Measurements from ENCODE around the gene CA14. TPM values are rescaled to one million over a fixed set of nuclear protein-coding genes. Genes with fewer than 3 reads are reported as not detected.
"Not testable (repeated sequence)": the region's sequence is repeated elsewhere in the genome, so short reads cannot be mapped to it uniquely, and the experiment has no call there.

The CA14 gene
- not detected in 2 replicates for total RNA-seq (2012; rRNA removed)

DNA sequence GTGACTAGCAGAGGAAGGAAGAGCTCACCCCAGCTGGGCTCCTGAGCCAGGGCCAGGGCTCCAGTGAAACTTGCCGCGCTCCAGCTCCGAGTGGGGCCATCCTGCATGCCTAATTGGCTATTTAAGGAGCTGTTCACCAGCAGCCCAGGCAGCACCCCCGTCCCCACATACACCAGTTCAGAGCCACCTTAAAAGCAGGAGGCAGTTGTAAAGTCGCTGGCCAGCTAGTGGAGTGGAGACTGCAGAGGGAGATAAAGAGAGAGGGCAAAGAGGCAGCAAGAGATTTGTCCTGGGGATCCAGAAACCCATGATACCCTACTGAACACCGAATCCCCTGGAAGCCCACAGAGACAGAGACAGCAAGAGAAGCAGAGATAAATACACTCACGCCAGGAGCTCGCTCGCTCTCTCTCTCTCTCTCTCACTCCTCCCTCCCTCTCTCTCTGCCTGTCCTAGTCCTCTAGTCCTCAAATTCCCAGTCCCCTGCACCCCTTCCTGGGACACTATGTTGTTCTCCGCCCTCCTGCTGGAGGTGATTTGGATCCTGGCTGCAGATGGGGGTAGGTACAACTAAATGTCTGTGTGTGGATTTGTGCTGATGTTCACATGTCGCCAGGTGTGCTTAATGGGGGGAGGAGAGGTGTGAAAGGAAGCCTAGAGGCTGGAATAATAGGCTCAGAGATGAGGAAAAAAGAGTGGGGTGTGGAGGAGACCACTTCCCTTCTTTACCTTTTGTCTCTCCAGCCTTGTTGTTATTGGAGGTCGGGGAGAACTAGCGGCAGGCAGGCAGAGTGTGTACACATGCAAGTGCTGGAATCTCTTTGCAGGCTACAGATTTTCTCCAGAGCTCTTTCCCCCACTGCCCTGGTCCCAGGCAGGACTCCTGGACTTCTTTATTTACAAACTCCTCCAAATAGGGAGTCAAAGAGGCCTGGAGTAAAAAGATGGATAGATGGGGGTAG is at the start of gene CA14:
TSS of gene CA14 (plus strand) at position 151 of the 962 bp plus-strand sequence. CDS start at position 506, 355 bp downstream.
- H3K4me1 ChIP-seq (ENCODE audit: control insufficient read depth, insufficient read depth, low read length): peaks cover 14% of the 10 kb centered on the region
- peak within 1 kb of the TSS; percentile 80 for H3K4me2 ChIP-seq (ENCODE audit: low read length)
- H3K4me3 ChIP-seq (ENCODE audit: low read length): no peak within 1 kb of the TSS
- H3K9ac ChIP-seq (ENCODE audit: low read depth, low read length): no peak within 1 kb of the TSS
- peaks cover 32% of the 10 kb centered on the region for H3K27me3 ChIP-seq (ENCODE audit: control insufficient read depth, insufficient read depth, low read length)
- no peaks in the 10 kb centered on the region for H3K9me3 ChIP-seq (replicated peaks; ENCODE audit: low read length)
- H3K36me3 ChIP-seq (ENCODE audit: insufficient read depth, low read length): no peaks in the 10 kb centered on the region

DNA sequence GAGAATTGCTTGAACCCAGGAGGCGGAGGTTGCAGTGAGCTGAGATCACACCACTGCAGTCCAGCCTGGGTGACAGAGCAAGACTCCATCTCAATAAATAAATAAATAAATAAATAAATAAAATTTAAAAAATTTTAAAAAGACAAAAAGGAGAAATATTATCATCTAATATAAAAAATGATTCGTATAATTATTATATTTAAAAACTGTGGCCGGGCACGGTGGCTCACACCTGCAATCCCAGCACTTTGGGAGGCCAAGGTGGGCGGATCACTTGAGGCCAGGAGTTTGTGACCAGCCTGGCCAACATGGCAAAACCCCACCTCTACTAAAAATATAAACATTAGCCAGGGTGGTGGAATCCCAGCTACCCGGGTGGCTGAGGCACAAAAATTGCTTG is 49.1 kb upstream of the CA14 start:
- H3K9ac ChIP-seq (ENCODE audit: low read depth, low read length); H3K4me3 ChIP-seq (ENCODE audit: low read length); H3K4me2 ChIP-seq (ENCODE audit: low read length); H3K36me3 ChIP-seq (ENCODE audit: insufficient read depth, low read length); H3K9me3 ChIP-seq (replicated peaks; ENCODE audit: low read length); H3K27me3 ChIP-seq (ENCODE audit: control insufficient read depth, insufficient read depth, low read length); H3K4me1 ChIP-seq (ENCODE audit: control insufficient read depth, insufficient read depth, low read length): not testable (repeated sequence)

DNA sequence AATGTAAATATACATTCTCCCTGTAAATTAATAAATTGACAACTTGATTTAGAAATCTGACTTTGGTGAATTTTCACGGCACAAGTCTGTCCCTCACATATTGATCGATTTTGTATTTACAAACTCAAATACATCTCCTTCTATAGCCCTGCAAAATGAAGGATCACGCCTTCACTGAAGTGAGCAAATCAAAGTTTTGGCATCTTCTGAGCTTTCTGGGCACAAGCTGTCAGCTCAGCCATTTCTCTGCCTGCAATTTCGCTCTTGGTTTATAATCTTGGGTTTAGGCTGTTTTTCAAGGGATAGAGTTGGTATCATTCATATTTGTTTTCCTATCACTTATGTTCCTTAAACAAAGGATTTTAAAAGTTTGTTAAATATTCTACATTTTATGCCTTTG is 47.5 kb upstream of the CA14 start:
- no peak overlapping the region for H3K4me2 ChIP-seq (ENCODE audit: low read length)
- H3K4me1 ChIP-seq (ENCODE audit: control insufficient read depth, insufficient read depth, low read length): peaks cover 9% of the 10 kb centered on the region
- no peaks in the 10 kb centered on the region for H3K9me3 ChIP-seq (replicated peaks; ENCODE audit: low read length)
- no peak overlapping the region for H3K9ac ChIP-seq (ENCODE audit: low read depth, low read length)
- H3K4me3 ChIP-seq (ENCODE audit: low read length): no peak overlapping the region
- H3K27me3 ChIP-seq (ENCODE audit: control insufficient read depth, insufficient read depth, low read length): no peaks in the 10 kb centered on the region
- H3K36me3 ChIP-seq (ENCODE audit: insufficient read depth, low read length): no peaks in the 10 kb centered on the region

DNA sequence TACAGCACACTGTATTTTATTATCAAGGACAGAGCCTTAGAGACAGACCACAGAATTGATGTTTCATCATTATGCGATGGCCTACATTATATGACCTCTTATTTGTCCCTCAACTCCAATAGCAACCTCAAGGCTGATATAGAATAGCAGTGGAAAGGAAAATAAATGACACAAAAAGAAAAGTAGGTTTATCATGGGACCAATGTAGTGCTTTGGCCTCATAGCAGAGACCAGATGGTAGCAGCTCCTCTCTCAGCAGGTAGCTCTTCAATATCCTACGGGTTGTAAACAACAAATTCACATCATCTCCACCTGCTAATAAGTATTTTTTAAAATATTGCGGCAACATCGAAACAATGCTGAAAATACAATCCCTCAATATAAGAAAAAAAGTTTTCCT is 46.9 kb upstream of the CA14 start:
- Histone ChIP-seq H3K9me3 (replicated peaks; ENCODE audit: low read length) (no peaks in the 10 kb centered on the region), H3K4me1 (ENCODE audit: control insufficient read depth, insufficient read depth, low read length) (peaks cover 9% of the 10 kb centered on the region), H3K9ac (ENCODE audit: low read depth, low read length) (no peak overlapping the region), H3K27me3 (ENCODE audit: control insufficient read depth, insufficient read depth, low read length) (no peaks in the 10 kb centered on the region), H3K4me3 (ENCODE audit: low read length) (no peak overlapping the region), H3K4me2 (ENCODE audit: low read length) (no peak overlapping the region), H3K36me3 (ENCODE audit: insufficient read depth, low read length) (no peaks in the 10 kb centered on the region)

DNA sequence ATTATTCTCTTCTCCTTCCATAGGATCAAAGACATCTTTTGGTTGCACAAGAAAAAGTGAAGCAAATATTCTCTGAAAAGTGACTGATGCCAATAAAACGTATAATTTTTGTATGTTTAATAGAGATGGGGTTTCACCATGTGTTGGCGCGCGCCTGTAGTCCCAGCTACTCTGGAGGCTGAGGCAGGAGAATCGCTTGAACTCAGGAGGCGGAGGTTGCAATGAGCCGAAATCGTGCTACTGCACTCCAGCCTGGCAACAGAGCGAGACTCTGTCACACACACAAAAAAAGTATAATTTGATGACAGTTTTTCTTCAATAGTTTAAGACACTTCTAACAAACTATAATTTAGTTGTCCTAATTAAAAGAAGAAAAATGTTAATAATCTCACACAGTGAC is 45.5 kb upstream of the CA14 start:
- Histone ChIP-seq H3K27me3 (ENCODE audit: control insufficient read depth, insufficient read depth, low read length) (no peaks in the 10 kb centered on the region), H3K9ac (ENCODE audit: low read depth, low read length) (no peak overlapping the region), H3K36me3 (ENCODE audit: insufficient read depth, low read length) (no peaks in the 10 kb centered on the region), H3K4me3 (ENCODE audit: low read length) (no peak overlapping the region), H3K9me3 (replicated peaks; ENCODE audit: low read length) (no peaks in the 10 kb centered on the region), H3K4me2 (ENCODE audit: low read length) (no peak overlapping the region), H3K4me1 (ENCODE audit: control insufficient read depth, insufficient read depth, low read length) (peaks cover 9% of the 10 kb centered on the region)

DNA sequence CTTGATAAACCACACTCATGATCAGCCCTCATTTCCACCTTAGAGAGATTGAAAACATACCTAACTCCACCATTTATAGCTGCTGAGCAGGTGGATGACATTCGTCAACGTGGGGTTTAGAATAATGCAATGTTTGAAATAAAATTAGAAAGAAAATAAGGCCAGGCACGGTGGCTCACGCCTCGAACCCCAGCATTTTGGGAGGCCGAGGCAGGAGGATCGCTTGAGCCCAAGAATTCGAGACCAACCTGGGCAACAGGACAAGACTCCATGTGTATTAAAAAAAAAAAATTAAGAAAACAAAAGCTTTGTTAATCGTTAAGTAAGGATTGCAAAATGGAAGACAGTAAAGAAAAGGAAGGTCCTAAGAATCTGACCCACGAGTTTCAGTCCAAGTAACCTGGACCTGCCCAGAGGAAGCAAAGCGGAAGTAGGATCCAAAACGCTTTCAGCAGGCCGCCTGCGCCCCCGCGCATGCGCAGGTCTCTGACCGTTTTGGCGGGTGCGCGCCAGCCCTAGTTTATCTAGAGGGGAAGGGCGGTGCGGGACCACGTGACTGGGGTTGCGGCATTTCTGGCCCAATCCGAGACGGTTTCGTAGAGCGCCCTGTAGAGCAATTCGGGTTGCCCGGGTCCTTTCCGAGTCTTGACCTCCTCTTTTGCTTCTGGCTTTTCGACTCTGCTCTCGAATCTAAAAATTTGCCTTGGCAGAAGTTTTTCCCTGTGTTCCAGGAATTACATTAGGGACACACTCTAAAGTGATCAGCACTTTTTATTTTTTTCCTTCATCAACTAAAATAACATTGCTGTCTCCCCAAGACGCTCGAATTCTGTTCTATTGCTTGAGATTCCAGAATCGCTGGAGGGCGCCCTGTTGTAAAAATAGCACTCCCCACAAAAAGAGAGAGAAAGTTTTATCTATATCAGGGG is 44.1 kb upstream of the CA14 start:
- no peaks in the 10 kb centered on the region for H3K27me3 ChIP-seq (ENCODE audit: control insufficient read depth, insufficient read depth, low read length)
- peak overlapping the region; percentile 75 for H3K4me2 ChIP-seq (ENCODE audit: low read length)
- no peaks in the 10 kb centered on the region for H3K36me3 ChIP-seq (ENCODE audit: insufficient read depth, low read length)
- H3K9me3 ChIP-seq (replicated peaks; ENCODE audit: low read length): no peaks in the 10 kb centered on the region
- H3K4me1 ChIP-seq (ENCODE audit: control insufficient read depth, insufficient read depth, low read length): peaks cover 9% of the 10 kb centered on the region
- peak overlapping the region; percentile 66 for H3K9ac ChIP-seq (ENCODE audit: low read depth, low read length)
- peak overlapping the region; percentile 60 for H3K4me3 ChIP-seq (ENCODE audit: low read length)

DNA sequence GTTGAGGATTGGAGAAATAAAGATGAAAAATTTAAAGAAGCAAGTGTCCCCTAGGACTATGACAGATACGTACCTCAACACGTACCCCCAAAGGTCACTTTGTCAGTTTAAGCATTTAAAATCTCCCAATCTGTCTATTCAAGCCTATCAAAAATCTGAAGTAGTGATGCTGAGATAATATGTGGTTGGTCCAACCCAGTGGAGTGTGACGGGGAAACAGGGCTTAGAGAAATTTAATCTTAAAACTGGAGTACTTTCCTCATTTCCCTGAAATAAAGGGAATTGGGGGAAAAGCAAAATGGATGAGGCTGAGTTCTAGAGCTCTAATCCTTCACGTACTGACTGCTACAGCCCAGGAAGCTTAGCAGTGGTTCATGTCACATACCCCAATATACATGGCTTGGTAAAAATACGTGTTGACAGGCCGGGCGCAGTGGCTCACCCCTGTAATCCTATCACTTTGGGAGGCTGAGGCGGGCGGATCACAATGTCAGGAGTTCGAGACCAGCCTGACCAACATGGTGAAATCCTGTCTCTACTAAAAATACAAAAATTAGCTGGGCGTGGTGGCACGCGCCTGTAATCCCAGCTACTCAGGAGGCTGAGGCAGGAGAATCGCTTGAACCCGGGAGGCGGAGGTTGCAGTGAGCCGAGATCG is 43.3 kb upstream of the CA14 start:
- not testable (repeated sequence) for H3K27me3 ChIP-seq (ENCODE audit: control insufficient read depth, insufficient read depth, low read length); H3K9me3 ChIP-seq (replicated peaks; ENCODE audit: low read length); H3K4me1 ChIP-seq (ENCODE audit: control insufficient read depth, insufficient read depth, low read length); H3K36me3 ChIP-seq (ENCODE audit: insufficient read depth, low read length)
- peak overlapping the region; percentile 60 for H3K4me3 ChIP-seq (ENCODE audit: low read length)
- H3K4me2 ChIP-seq (ENCODE audit: low read length): peak overlapping the region; percentile 75
- H3K9ac ChIP-seq (ENCODE audit: low read depth, low read length): peak overlapping the region; percentile 66

DNA sequence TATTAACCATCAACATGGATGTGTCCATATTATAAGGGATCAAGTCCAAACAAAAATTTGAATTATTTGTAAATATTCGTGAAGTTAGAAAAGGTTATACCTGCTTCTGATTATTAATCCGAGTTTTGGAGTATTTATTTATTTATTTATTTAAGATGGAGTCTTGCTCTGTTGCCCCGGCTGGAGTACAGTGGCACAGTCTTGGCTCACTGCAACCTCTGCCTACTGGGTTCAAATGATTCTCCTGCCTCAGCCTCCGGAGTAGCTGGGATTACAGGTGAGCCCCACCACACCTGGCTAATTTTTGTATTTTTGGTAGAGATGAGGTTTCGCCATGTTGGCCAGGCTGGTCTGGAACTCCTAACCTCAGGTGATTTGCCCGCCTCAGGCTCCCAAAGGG is 41.7 kb upstream of the CA14 start:
- H3K27me3 ChIP-seq (ENCODE audit: control insufficient read depth, insufficient read depth, low read length); H3K9ac ChIP-seq (ENCODE audit: low read depth, low read length); H3K4me1 ChIP-seq (ENCODE audit: control insufficient read depth, insufficient read depth, low read length); H3K4me2 ChIP-seq (ENCODE audit: low read length); H3K4me3 ChIP-seq (ENCODE audit: low read length); H3K9me3 ChIP-seq (replicated peaks; ENCODE audit: low read length): not testable (repeated sequence)
- peaks cover 17% of the 10 kb centered on the region for H3K36me3 ChIP-seq (ENCODE audit: insufficient read depth, low read length)

DNA sequence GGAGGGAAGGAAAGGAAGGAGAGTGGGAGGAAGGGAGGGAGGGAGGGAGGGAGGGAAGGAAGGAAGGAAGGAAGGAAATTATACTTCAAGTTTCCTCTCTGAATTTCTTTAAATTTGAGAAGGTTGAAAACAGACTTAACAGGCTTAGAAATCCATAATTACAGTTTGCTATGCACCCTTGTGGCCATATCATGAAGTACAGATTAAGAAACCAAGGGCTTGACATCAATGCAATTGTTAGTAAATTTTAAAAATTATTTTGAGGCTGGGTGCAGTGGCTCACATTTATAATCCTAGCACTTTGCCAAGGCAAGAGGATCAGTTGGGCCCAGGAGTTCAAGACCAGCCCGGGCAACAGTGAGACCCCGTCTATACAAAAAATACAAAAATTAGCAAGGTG is 36.0 kb upstream of the CA14 start:
- no peak overlapping the region for H3K4me2 ChIP-seq (ENCODE audit: low read length)
- no peaks in the 10 kb centered on the region for H3K4me1 ChIP-seq (ENCODE audit: control insufficient read depth, insufficient read depth, low read length)
- H3K4me3 ChIP-seq (ENCODE audit: low read length): no peak overlapping the region
- H3K9me3 ChIP-seq (replicated peaks; ENCODE audit: low read length): no peaks in the 10 kb centered on the region
- no peak overlapping the region for H3K9ac ChIP-seq (ENCODE audit: low read depth, low read length)
- peaks cover 41% of the 10 kb centered on the region for H3K36me3 ChIP-seq (ENCODE audit: insufficient read depth, low read length)
- H3K27me3 ChIP-seq (ENCODE audit: control insufficient read depth, insufficient read depth, low read length): no peaks in the 10 kb centered on the region

DNA sequence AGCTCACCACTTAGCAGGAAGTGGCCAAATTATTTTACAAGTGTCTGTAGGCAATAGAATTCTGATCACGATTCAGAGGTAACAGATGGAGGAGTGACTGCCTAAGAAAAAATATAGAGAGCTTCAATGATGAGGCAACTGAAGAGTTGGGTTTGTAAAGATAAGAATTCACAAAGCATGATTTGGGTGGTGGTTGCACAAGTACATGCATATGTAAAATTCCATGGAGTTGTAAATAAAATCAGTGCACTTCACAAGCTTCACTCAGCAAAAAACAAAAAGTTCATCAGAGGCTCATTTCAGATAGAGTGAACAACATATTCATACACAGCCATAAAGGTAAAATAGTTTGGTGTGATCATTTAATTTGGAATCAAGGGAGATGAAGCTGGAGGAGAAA is 32.6 kb upstream of the CA14 start:
- H3K4me3 ChIP-seq (ENCODE audit: low read length): no peak overlapping the region
- no peak overlapping the region for H3K4me2 ChIP-seq (ENCODE audit: low read length)
- H3K4me1 ChIP-seq (ENCODE audit: control insufficient read depth, insufficient read depth, low read length): no peaks in the 10 kb centered on the region
- H3K9me3 ChIP-seq (replicated peaks; ENCODE audit: low read length): no peaks in the 10 kb centered on the region
- H3K36me3 ChIP-seq (ENCODE audit: insufficient read depth, low read length): peaks cover 52% of the 10 kb centered on the region
- H3K27me3 ChIP-seq (ENCODE audit: control insufficient read depth, insufficient read depth, low read length): no peaks in the 10 kb centered on the region
- no peak overlapping the region for H3K9ac ChIP-seq (ENCODE audit: low read depth, low read length)

DNA sequence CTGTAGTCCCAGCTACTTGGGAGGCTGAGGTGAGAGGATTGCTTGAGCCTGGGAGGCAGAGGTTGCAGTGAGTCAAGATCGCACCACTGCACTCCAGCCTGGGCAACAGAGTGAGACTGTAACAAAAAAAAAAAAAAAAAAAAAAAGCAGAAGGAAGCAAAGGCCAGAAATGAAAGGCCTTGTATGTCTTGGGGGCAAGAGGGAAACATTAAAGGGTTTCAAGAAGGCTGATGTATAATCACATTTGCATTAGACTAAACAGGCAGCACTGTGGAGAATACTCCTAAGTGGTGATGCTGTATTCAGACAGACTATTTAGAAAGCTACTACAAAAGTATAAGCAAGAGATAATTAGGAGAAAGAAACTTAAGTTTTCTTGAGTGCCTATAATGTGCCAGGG is 32.0 kb upstream of the CA14 start:
- H3K4me1 ChIP-seq (ENCODE audit: control insufficient read depth, insufficient read depth, low read length): no peaks in the 10 kb centered on the region
- H3K9ac ChIP-seq (ENCODE audit: low read depth, low read length): no peak overlapping the region
- H3K4me2 ChIP-seq (ENCODE audit: low read length): no peak overlapping the region
- no peak overlapping the region for H3K4me3 ChIP-seq (ENCODE audit: low read length)
- H3K27me3 ChIP-seq (ENCODE audit: control insufficient read depth, insufficient read depth, low read length): no peaks in the 10 kb centered on the region
- peaks cover 47% of the 10 kb centered on the region for H3K36me3 ChIP-seq (ENCODE audit: insufficient read depth, low read length)
- H3K9me3 ChIP-seq (replicated peaks; ENCODE audit: low read length): no peaks in the 10 kb centered on the region
